ENCODE measurements around the gene CACNA1I. TPM values are rescaled to one million over a fixed set of nuclear protein-coding genes. Genes with fewer than 3 reads are reported as not detected.

CACNA1I gene
- total and polyA plus RNA-seq, 11 donors = 0.01 to 0.07 (median 0.04) TPM; not detected in 6

- ATAC-seq (no peak), DNase-seq (no peak)
- Histone ChIP-seq H3K36me3 (no peaks in the 10 kb centered on the region), H3K27me3 (peaks cover 4 to 46% (median 11%) of the 10 kb centered on the region in 9 donors), H3K4me1 (peaks cover 0 to 13% (median 0%) of the 10 kb centered on the region in 12 donors), H3K27ac (no peak overlapping the region), H3K4me3 (no peak overlapping the region), H3K9me3 (no peaks in the 10 kb centered on the region)
- TF ChIP-seq CTCF (IDR thresholded peaks at IDR 0.05) (no peak), POLR2A (IDR thresholded peaks at IDR 0.05) (no peak)
- WGBS, 4 donors = 63 to 74% (median 66%) methylated on average over 9 of the region's 9 CpGs
- intact Hi-C loops (cut with DNase I) = no loop called here
Measured at GRCh38 chr22:39562839-39563489, 7.6 kb upstream of the CACNA1I start.

GRCh38 chr22:39563571-39564428 lies 6.8 kb upstream of the CACNA1I start:
- no peak for TF ChIP-seq CTCF (IDR thresholded peaks at IDR 0.05)
- no peak for TF ChIP-seq POLR2A (IDR thresholded peaks at IDR 0.05)
- H3K4me3 ChIP-seq = no peak overlapping the region
- H3K9me3 ChIP-seq = no peaks in the 10 kb centered on the region
- H3K36me3 ChIP-seq = no peaks in the 10 kb centered on the region
- H3K4me1 ChIP-seq = peaks cover 0 to 6% (median 0%) of the 10 kb centered on the region in 12 donors
- DNase-seq = no peak
- intact Hi-C loops (cut with DNase I) = no loop called here
- no peak overlapping the region for H3K27ac ChIP-seq
- peaks cover 0 to 40% (median 3%) of the 10 kb centered on the region in 9 donors for H3K27me3 ChIP-seq
- 75 to 88% (median 83%) methylated on average over 7 of the region's 7 CpGs for WGBS, 4 donors
- no peak for ATAC-seq

DNA sequence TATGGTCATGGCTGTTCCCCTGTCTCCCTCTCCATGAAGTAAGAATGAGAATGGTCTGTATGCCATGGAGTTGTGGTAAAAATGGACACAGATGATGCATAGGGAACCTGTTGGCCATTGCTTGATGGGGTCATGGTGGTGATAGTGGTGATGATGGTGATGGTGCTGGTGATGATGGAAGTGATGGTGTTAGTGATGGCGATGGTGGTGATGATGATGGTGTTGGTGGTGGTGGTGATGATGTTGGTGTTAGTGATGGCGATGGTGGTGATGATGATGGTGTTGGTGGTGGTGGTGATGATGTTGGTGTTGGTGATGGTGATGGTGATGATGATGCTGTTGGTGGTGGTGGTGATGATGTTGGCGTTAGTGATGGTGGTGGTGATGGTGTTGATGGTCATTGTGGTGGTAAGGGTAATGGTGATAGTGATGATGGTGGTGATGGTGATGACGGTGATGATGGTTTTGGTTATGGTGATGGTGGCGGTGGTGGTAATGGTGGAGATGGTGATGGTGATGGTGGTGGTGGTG lies 5.1 kb upstream of the CACNA1I start:
- H3K27me3 ChIP-seq = peaks cover 0 to 31% (median 0%) of the 10 kb centered on the region in 9 donors
- ATAC-seq (no peak), DNase-seq (no peak)
- no peak overlapping the region for H3K27ac ChIP-seq
- H3K36me3 ChIP-seq = no peaks in the 10 kb centered on the region
- 96 to 97% (median 97%) methylated on average over 5 of the region's 5 CpGs for WGBS, 4 donors
- no peak overlapping the region for H3K4me3 ChIP-seq
- H3K4me1 ChIP-seq = no peaks in the 10 kb centered on the region
- intact Hi-C loops (cut with DNase I) = no loop called here
- TF ChIP-seq POLR2A (IDR thresholded peaks at IDR 0.05) (no peak), CTCF (IDR thresholded peaks at IDR 0.05) (no peak)
- H3K9me3 ChIP-seq = no peaks in the 10 kb centered on the region
